ENCODE measurements around the gene CAB39L. TPM values are rescaled to one million over a fixed set of nuclear protein-coding genes. Genes with fewer than 3 reads are reported as not detected.

CAB39L gene
- polyA plus RNA-seq, 1 of the 3 experiments (the other 2 are of a cell fraction): 2.6 TPM

DNA sequence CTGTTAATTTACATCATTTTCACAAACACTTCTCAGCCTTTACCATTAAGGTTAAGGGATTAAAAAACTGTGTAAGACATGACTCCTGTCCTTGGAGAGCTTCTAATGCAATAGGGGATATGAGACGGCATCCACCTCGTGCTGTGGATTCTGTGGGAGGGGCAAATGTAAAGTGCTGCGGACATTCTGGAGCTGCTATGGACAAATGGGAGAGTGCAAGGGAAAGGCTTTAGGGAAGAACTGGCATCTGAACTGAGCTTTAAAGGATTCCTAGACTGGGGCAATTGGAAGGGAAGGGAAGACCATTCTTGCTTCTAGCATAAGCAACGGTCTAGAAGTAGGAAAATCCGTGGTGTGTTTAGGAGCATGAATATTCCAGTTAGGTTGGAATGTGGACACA, 164.8 kb downstream of the CAB39L start:
- Histone ChIP-seq H3K9me2 (no peaks in the 10 kb centered on the region), H3K9ac (no peak overlapping the region), H3K4me3 (ENCODE audit: low read depth in 2 of 2, low read length in 1 of 2) (no peak overlapping the region), H4K20me1 (ENCODE audit: insufficient read depth) (no peaks in the 10 kb centered on the region), H3K27ac (ENCODE audit: low read depth in 2 of 2, low read length in 1 of 2) (no peak overlapping the region), H3F3A (replicated peaks; ENCODE audit: insufficient read depth) (no peaks in the 10 kb centered on the region), H3K36me3 (replicated peaks in 1 of 2; ENCODE audit: control insufficient read depth in 1 of 2, insufficient read depth in 2 of 2, low read length in 1 of 2) (no peaks in the 10 kb centered on the region), H3K27me3 (ENCODE audit: insufficient read depth) (no peaks in the 10 kb centered on the region), H3K4me2 (no peak overlapping the region), H3K4me1 (ENCODE audit: control insufficient read depth in 1 of 2, insufficient read depth in 2 of 2, low read depth in 1 of 2, low read length in 1 of 2) (no peaks in the 10 kb centered on the region), H2AFZ (ENCODE audit: low read depth) (no peak overlapping the region), H3K9me3 (no peaks in the 10 kb centered on the region), H3K79me2 (ENCODE audit: insufficient read depth) (no peaks in the 10 kb centered on the region)
- 77% methylated on average over 5 of the region's 5 CpGs for WGBS (ENCODE audit: low lambda C conversion rate)
- TF ChIP-seq RXRA (IDR thresholded peaks at IDR 0.05; ENCODE audit: borderline replicate concordance, low read depth): no peak
- TF ChIP-seq, protein P1, sequence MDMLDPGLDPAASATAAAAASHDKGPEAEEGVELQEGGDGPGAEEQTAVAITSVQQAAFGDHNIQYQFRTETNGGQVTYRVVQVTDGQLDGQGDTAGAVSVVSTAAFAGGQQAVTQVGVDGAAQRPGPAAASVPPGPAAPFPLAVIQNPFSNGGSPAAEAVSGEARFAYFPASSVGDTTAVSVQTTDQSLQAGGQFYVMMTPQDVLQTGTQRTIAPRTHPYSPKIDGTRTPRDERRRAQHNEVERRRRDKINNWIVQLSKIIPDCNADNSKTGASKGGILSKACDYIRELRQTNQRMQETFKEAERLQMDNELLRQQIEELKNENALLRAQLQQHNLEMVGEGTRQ (IDR thresholded peaks at IDR 0.05; ENCODE audit: borderline replicate concordance, low read depth, low read length): no peak
- TF ChIP-seq RFX5 (IDR thresholded peaks at IDR 0.05; ENCODE audit: low read length): no peak
- no peak for TF ChIP-seq GABPA (IDR thresholded peaks at IDR 0.05; ENCODE audit: low read depth)
- no peak for TF ChIP-seq TEAD4 (IDR thresholded peaks at IDR 0.05; ENCODE audit: borderline replicate concordance, insufficient read depth)
- no peak for TF ChIP-seq NFIC (IDR thresholded peaks at IDR 0.05; ENCODE audit: borderline replicate concordance)
- TF ChIP-seq MEF2A (IDR thresholded peaks at IDR 0.05; ENCODE audit: borderline replicate concordance, low read depth): no peak
- TF ChIP-seq MXI1 (IDR thresholded peaks at IDR 0.05; ENCODE audit: low read depth, low read length): no peak
- no peak for TF ChIP-seq FOXJ3 (CRISPR knock-in tag; IDR thresholded peaks at IDR 0.05)
- ChIA-PET POLR2A (no interaction called here), CTCF (interaction anchor here (0.8 to 4.3 kb wide), 6 partner anchors 8 to 328 kb away, joined by 3 to 27 read pairs (median 5); partner anchors contain the start of gene MLNR)
- DNase-seq: no peak

DNA sequence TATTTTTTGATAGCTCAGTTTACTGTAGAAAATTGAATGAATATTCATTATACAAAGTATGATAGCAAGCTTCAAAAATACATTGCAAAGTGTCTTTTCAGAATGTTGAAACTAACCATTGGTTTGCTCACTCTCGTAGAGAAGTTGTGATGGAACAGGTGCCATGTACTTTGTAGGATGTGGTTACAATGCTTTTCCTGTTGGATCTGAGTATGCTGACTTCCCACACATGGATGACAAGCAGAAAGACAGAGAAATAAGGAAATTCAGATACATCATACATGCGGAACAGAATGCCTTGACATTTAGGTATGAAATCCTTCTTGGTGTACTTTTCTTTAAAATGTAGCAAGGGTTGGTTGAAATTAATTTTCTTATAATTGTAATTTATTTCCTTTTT, 165.7 kb downstream of the CAB39L start:
- POLR2A ChIA-PET: no interaction called here
- no peak for DNase-seq
- Histone ChIP-seq H4K20me1 (ENCODE audit: insufficient read depth) (no peaks in the 10 kb centered on the region), H3K4me1 (ENCODE audit: control insufficient read depth in 1 of 2, insufficient read depth in 2 of 2, low read depth in 1 of 2, low read length in 1 of 2) (no peaks in the 10 kb centered on the region), H3K9me3 (no peaks in the 10 kb centered on the region), H3F3A (replicated peaks; ENCODE audit: insufficient read depth) (no peaks in the 10 kb centered on the region), H3K4me2 (no peak overlapping the region), H2AFZ (ENCODE audit: low read depth) (no peak overlapping the region), H3K9me2 (no peaks in the 10 kb centered on the region), H3K27ac (ENCODE audit: low read depth in 2 of 2, low read length in 1 of 2) (no peak overlapping the region), H3K4me3 (ENCODE audit: low read depth in 2 of 2, low read length in 1 of 2) (no peak overlapping the region), H3K27me3 (ENCODE audit: insufficient read depth) (no peaks in the 10 kb centered on the region), H3K79me2 (ENCODE audit: insufficient read depth) (no peaks in the 10 kb centered on the region), H3K36me3 (replicated peaks in 1 of 2; ENCODE audit: control insufficient read depth in 1 of 2, insufficient read depth in 2 of 2, low read length in 1 of 2) (no peaks in the 10 kb centered on the region), H3K9ac (no peak overlapping the region)
- WGBS (ENCODE audit: low lambda C conversion rate): 98% methylated on average over 2 of the region's 2 CpGs
- TF ChIP-seq, protein P2, sequence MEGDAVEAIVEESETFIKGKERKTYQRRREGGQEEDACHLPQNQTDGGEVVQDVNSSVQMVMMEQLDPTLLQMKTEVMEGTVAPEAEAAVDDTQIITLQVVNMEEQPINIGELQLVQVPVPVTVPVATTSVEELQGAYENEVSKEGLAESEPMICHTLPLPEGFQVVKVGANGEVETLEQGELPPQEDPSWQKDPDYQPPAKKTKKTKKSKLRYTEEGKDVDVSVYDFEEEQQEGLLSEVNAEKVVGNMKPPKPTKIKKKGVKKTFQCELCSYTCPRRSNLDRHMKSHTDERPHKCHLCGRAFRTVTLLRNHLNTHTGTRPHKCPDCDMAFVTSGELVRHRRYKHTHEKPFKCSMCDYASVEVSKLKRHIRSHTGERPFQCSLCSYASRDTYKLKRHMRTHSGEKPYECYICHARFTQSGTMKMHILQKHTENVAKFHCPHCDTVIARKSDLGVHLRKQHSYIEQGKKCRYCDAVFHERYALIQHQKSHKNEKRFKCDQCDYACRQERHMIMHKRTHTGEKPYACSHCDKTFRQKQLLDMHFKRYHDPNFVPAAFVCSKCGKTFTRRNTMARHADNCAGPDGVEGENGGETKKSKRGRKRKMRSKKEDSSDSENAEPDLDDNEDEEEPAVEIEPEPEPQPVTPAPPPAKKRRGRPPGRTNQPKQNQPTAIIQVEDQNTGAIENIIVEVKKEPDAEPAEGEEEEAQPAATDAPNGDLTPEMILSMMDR (IDR thresholded peaks at IDR 0.05): no peak
- TF ChIP-seq RFX5 (IDR thresholded peaks at IDR 0.05; ENCODE audit: low read length) (no peak), GATA2 (CRISPR knock-in tag; IDR thresholded peaks at IDR 0.05) (no peak), RXRA (IDR thresholded peaks at IDR 0.05; ENCODE audit: borderline replicate concordance, low read depth) (no peak)
- TF ChIP-seq, protein P3, sequence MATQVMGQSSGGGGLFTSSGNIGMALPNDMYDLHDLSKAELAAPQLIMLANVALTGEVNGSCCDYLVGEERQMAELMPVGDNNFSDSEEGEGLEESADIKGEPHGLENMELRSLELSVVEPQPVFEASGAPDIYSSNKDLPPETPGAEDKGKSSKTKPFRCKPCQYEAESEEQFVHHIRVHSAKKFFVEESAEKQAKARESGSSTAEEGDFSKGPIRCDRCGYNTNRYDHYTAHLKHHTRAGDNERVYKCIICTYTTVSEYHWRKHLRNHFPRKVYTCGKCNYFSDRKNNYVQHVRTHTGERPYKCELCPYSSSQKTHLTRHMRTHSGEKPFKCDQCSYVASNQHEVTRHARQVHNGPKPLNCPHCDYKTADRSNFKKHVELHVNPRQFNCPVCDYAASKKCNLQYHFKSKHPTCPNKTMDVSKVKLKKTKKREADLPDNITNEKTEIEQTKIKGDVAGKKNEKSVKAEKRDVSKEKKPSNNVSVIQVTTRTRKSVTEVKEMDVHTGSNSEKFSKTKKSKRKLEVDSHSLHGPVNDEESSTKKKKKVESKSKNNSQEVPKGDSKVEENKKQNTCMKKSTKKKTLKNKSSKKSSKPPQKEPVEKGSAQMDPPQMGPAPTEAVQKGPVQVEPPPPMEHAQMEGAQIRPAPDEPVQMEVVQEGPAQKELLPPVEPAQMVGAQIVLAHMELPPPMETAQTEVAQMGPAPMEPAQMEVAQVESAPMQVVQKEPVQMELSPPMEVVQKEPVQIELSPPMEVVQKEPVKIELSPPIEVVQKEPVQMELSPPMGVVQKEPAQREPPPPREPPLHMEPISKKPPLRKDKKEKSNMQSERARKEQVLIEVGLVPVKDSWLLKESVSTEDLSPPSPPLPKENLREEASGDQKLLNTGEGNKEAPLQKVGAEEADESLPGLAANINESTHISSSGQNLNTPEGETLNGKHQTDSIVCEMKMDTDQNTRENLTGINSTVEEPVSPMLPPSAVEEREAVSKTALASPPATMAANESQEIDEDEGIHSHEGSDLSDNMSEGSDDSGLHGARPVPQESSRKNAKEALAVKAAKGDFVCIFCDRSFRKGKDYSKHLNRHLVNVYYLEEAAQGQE (IDR thresholded peaks at IDR 0.05; ENCODE audit: low read depth, low read length): no peak
- TF ChIP-seq, protein P4, sequence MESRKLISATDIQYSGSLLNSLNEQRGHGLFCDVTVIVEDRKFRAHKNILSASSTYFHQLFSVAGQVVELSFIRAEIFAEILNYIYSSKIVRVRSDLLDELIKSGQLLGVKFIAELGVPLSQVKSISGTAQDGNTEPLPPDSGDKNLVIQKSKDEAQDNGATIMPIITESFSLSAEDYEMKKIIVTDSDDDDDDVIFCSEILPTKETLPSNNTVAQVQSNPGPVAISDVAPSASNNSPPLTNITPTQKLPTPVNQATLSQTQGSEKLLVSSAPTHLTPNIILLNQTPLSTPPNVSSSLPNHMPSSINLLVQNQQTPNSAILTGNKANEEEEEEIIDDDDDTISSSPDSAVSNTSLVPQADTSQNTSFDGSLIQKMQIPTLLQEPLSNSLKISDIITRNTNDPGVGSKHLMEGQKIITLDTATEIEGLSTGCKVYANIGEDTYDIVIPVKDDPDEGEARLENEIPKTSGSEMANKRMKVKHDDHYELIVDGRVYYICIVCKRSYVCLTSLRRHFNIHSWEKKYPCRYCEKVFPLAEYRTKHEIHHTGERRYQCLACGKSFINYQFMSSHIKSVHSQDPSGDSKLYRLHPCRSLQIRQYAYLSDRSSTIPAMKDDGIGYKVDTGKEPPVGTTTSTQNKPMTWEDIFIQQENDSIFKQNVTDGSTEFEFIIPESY (IDR thresholded peaks at IDR 0.05; ENCODE audit: borderline replicate concordance, low read depth): no peak
- CTCF ChIA-PET: interaction anchor here (1.0 to 4.3 kb wide), 4 partner anchors 14 to 329 kb away, joined by 3 to 27 read pairs (median 4); no protein-coding TSS in a partner anchor
